HUES6 (cell line): ENCODE results near the gene SIL1.
"Not testable (repeated sequence)": the region's sequence is repeated elsewhere in the genome, so short reads cannot be mapped to it uniquely, and the experiment has no call there.

ENCODE experiments used
- H3K27ac ChIP-seq: 2 replicates; pipeline ENCODE4 v1.7.0; 2013; ENCODE audit warnings: low read depth, mild to moderate bottlenecking, low read length, inconsistent platforms
- H3K27me3 ChIP-seq: 2 replicates; pipeline ENCODE4 v1.6.1; 2013; ENCODE audit warnings: low read length; ENCODE audit not compliant: control insufficient read depth, insufficient read depth
- H3K36me3 ChIP-seq: 2 replicates; pipeline ENCODE4 v1.6.1; 2013; ENCODE audit warnings: low read length; ENCODE audit not compliant: control insufficient read depth, insufficient read depth
- H3K4me1 ChIP-seq: 2 replicates; pipeline ENCODE4 v1.6.1; 2013; ENCODE audit warnings: low read length; ENCODE audit not compliant: control insufficient read depth, insufficient read depth
- H3K4me3 ChIP-seq: 2 replicates; pipeline ENCODE4 v1.5.1; 2013; ENCODE audit warnings: low read depth, low read length
- H3K9ac ChIP-seq: one replicate; pipeline ENCODE4 v1.6.1; 2013; ENCODE audit warnings: mild to moderate bottlenecking, low read length
- H3K9me3 ChIP-seq: 2 replicates; pipeline ENCODE4 v1.6.1; 2013; ENCODE audit warnings: low read depth, low read length; ENCODE audit not compliant: control insufficient read depth, insufficient read depth

Gene SIL1

GRCh38 chr5:139046551-139046950 is 151.6 kb downstream of the SIL1 start:
- H3K4me1 ChIP-seq, result no peaks in the 10 kb centered on the region; the same call in 1 of the 2 replicates
- H3K27me3 ChIP-seq, result no peaks in the 10 kb centered on the region
- no peaks in the 10 kb centered on the region for H3K36me3 ChIP-seq
- no peak overlapping the region for H3K9ac ChIP-seq
- H3K4me3 ChIP-seq, result no peak overlapping the region
- H3K27ac ChIP-seq, result no peak overlapping the region
- H3K9me3 ChIP-seq, result no peaks in the 10 kb centered on the region

- Histone ChIP-seq H3K4me1 (no peaks in the 10 kb centered on the region), H3K36me3 (no peaks in the 10 kb centered on the region), H3K9me3 (no peaks in the 10 kb centered on the region), H3K27ac (no peak overlapping the region), H3K27me3 (no peaks in the 10 kb centered on the region), H3K9ac (no peak overlapping the region), H3K4me3 (no peak overlapping the region)
These were observed 154.8 kb downstream of the SIL1 start for GRCh38 chr5:139043157-139043905.

GRCh38 chr5:139040081-139040480 is 158.1 kb downstream of the SIL1 start:
- no peak overlapping the region for H3K27ac ChIP-seq
- no peak overlapping the region for H3K9ac ChIP-seq
- no peaks in the 10 kb centered on the region for H3K27me3 ChIP-seq
- H3K4me3 ChIP-seq, result no peak overlapping the region
- peaks cover 4% of the 10 kb centered on the region; the same call in 1 of the 2 replicates for H3K9me3 ChIP-seq
- H3K4me1 ChIP-seq, result no peaks in the 10 kb centered on the region
- H3K36me3 ChIP-seq, result no peaks in the 10 kb centered on the region

- Histone ChIP-seq H3K4me1 (no peaks in the 10 kb centered on the region), H3K27ac (no peak overlapping the region), H3K9me3 (peaks cover 4% of the 10 kb centered on the region; the same call in 1 of the 2 replicates), H3K4me3 (no peak overlapping the region), H3K36me3 (no peaks in the 10 kb centered on the region), H3K9ac (no peak overlapping the region), H3K27me3 (no peaks in the 10 kb centered on the region)
These were observed 159.4 kb downstream of the SIL1 start for GRCh38 chr5:139038613-139039305.

GRCh38 chr5:139037732-139038131 is 160.4 kb downstream of the SIL1 start:
- no peak overlapping the region for H3K9ac ChIP-seq
- H3K36me3 ChIP-seq, result no peaks in the 10 kb centered on the region
- H3K4me3 ChIP-seq, result no peak overlapping the region
- no peak overlapping the region for H3K27ac ChIP-seq
- no peaks in the 10 kb centered on the region for H3K27me3 ChIP-seq
- H3K4me1 ChIP-seq, result no peaks in the 10 kb centered on the region
- H3K9me3 ChIP-seq, result peaks cover 4% of the 10 kb centered on the region; the same call in 1 of the 2 replicates

- H3K27me3 ChIP-seq, H3K9me3 ChIP-seq, H3K9ac ChIP-seq, H3K4me3 ChIP-seq, H3K27ac ChIP-seq, H3K36me3 ChIP-seq, H3K4me1 ChIP-seq: not testable (repeated sequence)
These were observed 161.8 kb downstream of the SIL1 start for GRCh38 chr5:139036332-139036731.

- Histone ChIP-seq H3K4me1 (no peaks in the 10 kb centered on the region), H3K9me3 (no peaks in the 10 kb centered on the region), H3K4me3 (no peak overlapping the region), H3K27ac (no peak overlapping the region), H3K36me3 (no peaks in the 10 kb centered on the region), H3K27me3 (no peaks in the 10 kb centered on the region), H3K9ac (no peak overlapping the region)
These were observed 171.0 kb downstream of the SIL1 start for GRCh38 chr5:139027150-139027549.

GRCh38 chr5:139025651-139026050 is 172.5 kb downstream of the SIL1 start:
- Histone ChIP-seq H3K27me3 (no peaks in the 10 kb centered on the region), H3K36me3 (no peaks in the 10 kb centered on the region), H3K4me1 (no peaks in the 10 kb centered on the region), H3K27ac (no peak overlapping the region), H3K9me3 (no peaks in the 10 kb centered on the region), H3K9ac (no peak overlapping the region), H3K4me3 (no peak overlapping the region)

GRCh38 chr5:139023286-139023685 is 174.9 kb downstream of the SIL1 start:
- Histone ChIP-seq H3K27me3 (no peaks in the 10 kb centered on the region), H3K4me3 (no peak overlapping the region), H3K36me3 (no peaks in the 10 kb centered on the region), H3K9me3 (no peaks in the 10 kb centered on the region), H3K27ac (no peak overlapping the region), H3K9ac (no peak overlapping the region), H3K4me1 (no peaks in the 10 kb centered on the region)

GRCh38 chr5:139022528-139022927 is 175.6 kb downstream of the SIL1 start:
- H3K9me3 ChIP-seq, result no peaks in the 10 kb centered on the region
- no peaks in the 10 kb centered on the region for H3K36me3 ChIP-seq
- H3K27me3 ChIP-seq, result no peaks in the 10 kb centered on the region
- H3K4me1 ChIP-seq, result no peaks in the 10 kb centered on the region
- no peak overlapping the region for H3K9ac ChIP-seq
- H3K4me3 ChIP-seq, result no peak overlapping the region
- no peak overlapping the region for H3K27ac ChIP-seq

GRCh38 chr5:139021346-139021745 is 176.8 kb downstream of the SIL1 start:
- Histone ChIP-seq H3K27ac (no peak overlapping the region), H3K9ac (no peak overlapping the region), H3K4me1 (no peaks in the 10 kb centered on the region), H3K36me3 (no peaks in the 10 kb centered on the region), H3K4me3 (no peak overlapping the region), H3K27me3 (no peaks in the 10 kb centered on the region), H3K9me3 (no peaks in the 10 kb centered on the region)
